DOHH2 (cell line): Measurements from ENCODE around the gene DNAH11.
A peak's percentile ranks its signal among the peaks of the same experiment; 100 is the strongest.

Experiments used
- H3F3A ChIP-seq: fragments of 200-600 bp; sonication (generic), shearing (Covaris generic); 2 replicates; pipeline ENCODE4 v1.6.0; 2016; ENCODE audit warnings: antibody characterized with exemption, mild to moderate bottlenecking; ENCODE audit not compliant: control insufficient read depth, insufficient read depth
- H3K27ac ChIP-seq: fragments of 200-600 bp; sonication (generic); 2 replicates; pipeline ENCODE4 v1.5.1; 2014; ENCODE audit warnings: low read depth, mild to moderate bottlenecking, low read length, moderate library complexity
- H3K27me3 ChIP-seq: fragments of 200-600 bp; sonication (generic); 2 replicates; pipeline ENCODE4 v1.6.1; 2014; ENCODE audit warnings: mild to moderate bottlenecking, low read length, mixed read lengths; ENCODE audit not compliant: control insufficient read depth
- H3K36me3 ChIP-seq: fragments of 200-600 bp; sonication (generic); 2 replicates; pipeline ENCODE4 v1.6.1; 2014; ENCODE audit warnings: mild to moderate bottlenecking, low read length, moderate library complexity, mixed read lengths; ENCODE audit not compliant: control insufficient read depth
- H3K4me1 ChIP-seq: fragments of 200-600 bp; sonication (generic); 2 replicates; pipeline ENCODE4 v1.6.1; 2014; ENCODE audit warnings: mild to moderate bottlenecking, low read length, mixed read lengths; ENCODE audit not compliant: control insufficient read depth
- H3K4me2 ChIP-seq: fragments of 200-600 bp; sonication (generic); 2 replicates; pipeline ENCODE4 v1.6.0; 2014; ENCODE audit warnings: mild to moderate bottlenecking, low read length, moderate library complexity
- H3K4me3 ChIP-seq: fragments of 200-600 bp; sonication (generic); 2 replicates; pipeline ENCODE4 v1.5.1; 2014; ENCODE audit warnings: mild to moderate bottlenecking, low read length, mixed read lengths
- H3K79me2 ChIP-seq: fragments of 200-600 bp; sonication (generic); 2 replicates; pipeline ENCODE4 v1.6.1; 2014; ENCODE audit warnings: mild to moderate bottlenecking, low read length, mixed read lengths; ENCODE audit not compliant: control insufficient read depth
- H3K9me2 ChIP-seq: fragments of 200-600 bp; sonication (generic); replicated peaks from 2 replicates; pipeline ENCODE4 v1.6.1; 2014; ENCODE audit warnings: mild to moderate bottlenecking, low read length, mixed read lengths; ENCODE audit not compliant: control insufficient read depth
- H3K9me3 ChIP-seq: fragments of 200-600 bp; sonication (generic); 2 replicates; pipeline ENCODE4 v1.6.1; 2014; ENCODE audit warnings: antibody characterized with exemption, low read length, mixed read lengths; ENCODE audit not compliant: control insufficient read depth, insufficient read depth
- H4K20me1 ChIP-seq: fragments of 200-600 bp; sonication (generic); 2 replicates; pipeline ENCODE4 v1.6.0; 2014; ENCODE audit warnings: low read depth, mild to moderate bottlenecking, antibody characterized with exemption, low read length, moderate library complexity; ENCODE audit not compliant: control insufficient read depth, insufficient read depth
- CTCF ChIP-seq: fragments of 200-600 bp; sonication (generic); IDR thresholded peaks from one replicate; pipeline ENCODE4 v1.5.1; 2014; ENCODE audit warnings: antibody characterized with exemption, mild to moderate bottlenecking, low read depth, low read length; ENCODE audit not compliant: poor library complexity, severe bottlenecking
- EZH2phosphoT487 ChIP-seq: fragments of 200-600 bp; sonication (generic); IDR thresholded peaks from 2 replicates; pipeline ENCODE4 v1.6.1; 2017; ENCODE audit warnings: borderline replicate concordance, mild to moderate bottlenecking, antibody characterized with exemption, low read length, moderate library complexity, mixed read lengths

DNAH11 gene

GRCh38 chr7:21946222-21946709, 403.4 kb downstream of the DNAH11 start:
- Histone ChIP-seq H3K79me2 (peaks cover 39% of the 10 kb centered on the region), H3K9me3 (no peaks in the 10 kb centered on the region), H3K27me3 (no peaks in the 10 kb centered on the region), H3K36me3 (peaks cover 20% of the 10 kb centered on the region), H3F3A (peaks cover 20% of the 10 kb centered on the region), H3K4me1 (peaks cover 62% of the 10 kb centered on the region), H3K4me3 (peak overlapping the region; percentile 78), H3K27ac (peak overlapping the region; percentile 76), H3K4me2 (peak overlapping the region; percentile 81), H4K20me1 (peaks cover 17% of the 10 kb centered on the region), H3K9me2 (no peaks in the 10 kb centered on the region)
- no peak for TF ChIP-seq EZH2phosphoT487
- no peak for TF ChIP-seq CTCF

- TF ChIP-seq CTCF (no peak), EZH2phosphoT487 (no peak)
- peak overlapping the region; percentile 81 for H3K4me2 ChIP-seq
- H3K4me3 ChIP-seq = peak overlapping the region; percentile 5
- H3K36me3 ChIP-seq = peaks cover 19% of the 10 kb centered on the region
- peaks cover 54% of the 10 kb centered on the region for H3K4me1 ChIP-seq
- peaks cover 20% of the 10 kb centered on the region for H3F3A ChIP-seq
- H3K9me2 ChIP-seq = no peaks in the 10 kb centered on the region
- H4K20me1 ChIP-seq = peaks cover 13% of the 10 kb centered on the region
- no peaks in the 10 kb centered on the region for H3K9me3 ChIP-seq
- no peaks in the 10 kb centered on the region for H3K27me3 ChIP-seq
- H3K27ac ChIP-seq = no peak overlapping the region
- peaks cover 31% of the 10 kb centered on the region for H3K79me2 ChIP-seq
These were observed 404.2 kb downstream of the DNAH11 start for GRCh38 chr7:21947056-21947455.

- peaks cover 10% of the 10 kb centered on the region for H4K20me1 ChIP-seq
These were observed 405.1 kb downstream of the DNAH11 start for GRCh38 chr7:21947946-21948345.

More at GRCh38 chr7:21947946-21948345, 405.1 kb downstream of the DNAH11 start:
- Histone ChIP-seq H3K27ac (no peak overlapping the region), H3K36me3 (peaks cover 10% of the 10 kb centered on the region), H3F3A (peaks cover 20% of the 10 kb centered on the region), H3K9me2 (no peaks in the 10 kb centered on the region), H3K9me3 (no peaks in the 10 kb centered on the region), H3K4me2 (no peak overlapping the region), H3K79me2 (peaks cover 22% of the 10 kb centered on the region), H3K4me3 (no peak overlapping the region), H3K27me3 (no peaks in the 10 kb centered on the region), H3K4me1 (peaks cover 46% of the 10 kb centered on the region)
- TF ChIP-seq CTCF (no peak), EZH2phosphoT487 (no peak)
